GM12878 (cell line): Measurements from ENCODE around the gene SPATA6. TPM values are rescaled to one million over a fixed set of nuclear protein-coding genes. Genes with fewer than 3 reads are reported as not detected.

ENCODE experiments used
- ATAC-seq: fragments of 200-7000 bp; cut with Tn5 transposase; 3 replicates; pipeline ENCODE4 v1.9.1; 2020; ENCODE audit warnings: mild to moderate bottlenecking, moderate library complexity
- BruUV-seq: library from RNA; stranded (reverse); fragments of 400-500 nt; replicated peaks from 2 replicates; lab custom pipeline; 2021; lab: Mats Ljungman, UMichigan
- CTCF ChIA-PET: fragments of 300-600 bp; sonication (Branson Sonifier 250); formaldehyde crosslinking; extraction: SDS; loops from one replicate; lab custom pipeline; 2021; ENCODE audit warnings: inconsistent platforms; lab: Yijun Ruan, JAX
- POLR2A ChIA-PET: fragments of 350-600 bp; formaldehyde crosslinking; extraction: SDS; loops from one replicate; lab custom pipeline; 2021; ENCODE audit warnings: inconsistent platforms; lab: Charles Lee
- RAD21 ChIA-PET: fragments of 300-600 bp; sonication (Branson Sonifier 250); formaldehyde crosslinking; loops from one replicate; lab custom pipeline; 2023; ENCODE audit warnings: antibody characterized with exemption; ENCODE audit not compliant: unreplicated experiment; lab: Charles Lee
- SMC1A ChIA-PET: fragments of 300-600 bp; sonication (Branson Sonifier 250); formaldehyde crosslinking; loops from one replicate; lab custom pipeline; 2023; ENCODE audit not compliant: unreplicated experiment, uncharacterized antibody; lab: Charles Lee
- DNase-seq: peaks from one replicate; pipeline ENCODE4 v3.0.0-alpha.2; 2011; ENCODE audit warnings: low read depth, low spot score
- FAIRE-seq: peaks from 3 replicates; lab custom pipeline; 2011; peaks lifted over from hg19 to GRCh38; lab: Jason Lieb, UNC
- H2AFZ ChIP-seq: 2 replicates; pipeline ENCODE4 v1.6.0; 2011; ENCODE audit warnings: low read depth, low read length, control low read depth; ENCODE audit not compliant: control insufficient read depth
- H3K27ac ChIP-seq: 2 replicates; pipeline ENCODE4 v1.5.1; 2011; ENCODE audit warnings: control low read depth; ENCODE audit not compliant: control insufficient read depth, insufficient read depth
- H3K27me3 ChIP-seq, 2 experiments: replicated peaks in 1 of 2; 2 replicates each; pipeline versions ENCODE4 v1.6.0 to v1.6.1; 2011; ENCODE audit warnings: low read length in 1 of 2; ENCODE audit not compliant: control insufficient read depth in 2 of 2, insufficient read depth in 2 of 2
- H3K36me3 ChIP-seq, 2 experiments: 2 replicates each; pipeline ENCODE4 v1.5.1; 2011; ENCODE audit warnings: low read length in 1 of 2; ENCODE audit not compliant: control insufficient read depth in 2 of 2, insufficient read depth in 2 of 2
- H3K4me1 ChIP-seq: 2 replicates; pipeline ENCODE4 v1.6.1; 2011; ENCODE audit warnings: mild to moderate bottlenecking, low read length, moderate library complexity, mixed read lengths; ENCODE audit not compliant: control insufficient read depth, insufficient read depth
- H3K4me2 ChIP-seq: 2 replicates; pipeline ENCODE4 v1.6.0; 2011; ENCODE audit warnings: control low read depth; ENCODE audit not compliant: control insufficient read depth, insufficient read depth
- H3K4me3 ChIP-seq: fragments of 200-600 bp; sonication (generic); 2 replicates; pipeline ENCODE4 v1.5.1; 2016
- H3K79me2 ChIP-seq: 2 replicates; pipeline ENCODE4 v1.6.0; 2011; ENCODE audit warnings: low read length; ENCODE audit not compliant: control insufficient read depth, insufficient read depth
- H3K9ac ChIP-seq: 2 replicates; pipeline ENCODE4 v1.8.0; 2011; ENCODE audit warnings: low read length, control low read depth, mixed read lengths; ENCODE audit not compliant: control insufficient read depth, insufficient read depth
- H3K9me3 ChIP-seq: replicated peaks from 3 replicates; pipeline ENCODE4 v1.5.1; 2011; ENCODE audit warnings: mild to moderate bottlenecking, low read length; ENCODE audit not compliant: control insufficient read depth, insufficient read depth
- H4K20me1 ChIP-seq: 2 replicates; pipeline ENCODE4 v1.6.0; 2011; ENCODE audit not compliant: control insufficient read depth, insufficient read depth
- BCL11A ChIP-seq: IDR thresholded peaks from 2 replicates; pipeline ENCODE4 v1.6.1; 2011; ENCODE audit warnings: low read depth, low read length
- BMI1 ChIP-seq: fragments of 450-650 bp; IDR thresholded peaks from 2 replicates; pipeline ENCODE4 v1.6.1; 2016; ENCODE audit warnings: mild to moderate bottlenecking, moderate library complexity, borderline replicate concordance
- CHD2 ChIP-seq: IDR thresholded peaks from 2 replicates; pipeline ENCODE4 v1.6.1; 2011; ENCODE audit warnings: low read depth, low read length, improper control_type of control experiment, borderline replicate concordance
- GATAD2B ChIP-seq: fragments of 450-650 bp; conservative IDR thresholded peaks from 2 replicates; pipeline ENCODE4 v1.6.1; 2017; ENCODE audit warnings: low read depth, mild to moderate bottlenecking, moderate library complexity
- HDGF ChIP-seq: fragments of 450-650 bp; IDR thresholded peaks from 2 replicates; pipeline ENCODE4 v1.6.1; 2016; ENCODE audit warnings: antibody characterized with exemption
- KLF5 ChIP-seq: fragments of 450-650 bp; IDR thresholded peaks from 2 replicates; pipeline ENCODE4 v1.6.1; 2014; ENCODE audit warnings: mild to moderate bottlenecking; ENCODE audit not compliant: partially characterized antibody
- MYC ChIP-seq: IDR thresholded peaks from 2 replicates; pipeline ENCODE4 v1.6.1; 2011; ENCODE audit warnings: mild to moderate bottlenecking, low read length, moderate library complexity, inconsistent platforms; ENCODE audit not compliant: insufficient read depth, insufficient replicate concordance, insufficient read length, severe bottlenecking
- NBN ChIP-seq: fragments of 450-650 bp; IDR thresholded peaks from 2 replicates; pipeline ENCODE4 v1.6.1; 2016
- NFIC ChIP-seq: IDR thresholded peaks from 2 replicates; pipeline ENCODE4 v1.6.1; 2012; ENCODE audit warnings: low read depth, mild to moderate bottlenecking, inconsistent platforms, low read length, moderate library complexity
- PML ChIP-seq: IDR thresholded peaks from 2 replicates; pipeline ENCODE4 v1.6.1; 2012; ENCODE audit warnings: low read length, inconsistent platforms
- SMAD1 ChIP-seq: fragments of 450-650 bp; IDR thresholded peaks from 2 replicates; pipeline ENCODE4 v1.6.1; 2018; ENCODE audit warnings: mild to moderate bottlenecking, low read depth; ENCODE audit not compliant: partially characterized antibody
- SP1 ChIP-seq: IDR thresholded peaks from one replicate; pipeline ENCODE4 v1.6.1; 2011; ENCODE audit warnings: low read depth, low read length
- SREBF1 ChIP-seq: IDR thresholded peaks from 2 replicates; pipeline ENCODE4 v1.6.1; 2012; ENCODE audit warnings: mild to moderate bottlenecking, low read length
- YY1 ChIP-seq: IDR thresholded peaks from 2 replicates; pipeline ENCODE4 v1.6.1; 2011; ENCODE audit warnings: low read depth, mild to moderate bottlenecking, low read length
- WGBS: methylation state at CpG from one replicate; pipeline ENCODE4 v1.1.6; 2016; ENCODE audit warnings: low lambda C conversion rate; ENCODE audit not compliant: insufficient replicate concordance, insufficient coverage; ENCODE audit errors: missing lambda C conversion rate; 5-methylcytosine and 5-hydroxymethylcytosine counted together
- in situ Hi-C: fragments of 300-500 bp; cut with MboI; formaldehyde crosslinking; loops from 9 replicates; pipeline ENCODE4 v1.14.3; 2018; ENCODE audit warnings: mixed read lengths
- intact Hi-C: fragments of 100-400 bp; cut with micrococcal nuclease; formaldehyde crosslinking; loops from one replicate; pipeline ENCODE4 v1.14.2; 2022; ENCODE audit not compliant: unreplicated experiment
- polyA plus RNA-seq, 11 experiments: library from polyadenylated mRNA; depleted of rRNA in 4 of 11; unstranded in 6 of 11; stranded (reverse) in 5 of 11; fragments of >200 nt; fragmentation: Nextera tagmentation in 4 of 11; fragmentation: Illumina TruSeq in 1 of 11; extraction: Ambion mirVana in 4 of 11; extraction: Trizol in 1 of 11; gene quantifications; 1 replicate in 1 of 11; 2 replicates in 10 of 11; pipeline versions ENCODE4 v1.2.1 to v1.2.3, GENCODE V29; 2011 to 2016; ENCODE audit warnings: inconsistent platforms in 2 of 11, missing spikeins in 2 of 11, low read depth in 1 of 11
- total RNA-seq, 4 experiments: library from RNA; depleted of rRNA in 3 of 4; stranded (reverse); fragments of >200 nt in 3 of 4; fragmentation: Illumina TruSeq in 1 of 4; extraction: Trizol in 1 of 4; gene quantifications; 2 replicates each; pipeline versions ENCODE4 v1.2.1 to v1.2.3, GENCODE V29; 2013 to 2021
- TF ChIP-seq, protein P1 (sequence below): IDR thresholded peaks from 2 replicates; pipeline ENCODE4 v1.6.1; 2011; ENCODE audit warnings: borderline replicate concordance, low read depth, mild to moderate bottlenecking, moderate library complexity, low read length; ENCODE audit not compliant: insufficient read depth, poor library complexity, severe bottlenecking
- TF ChIP-seq, protein P2 (sequence below): IDR thresholded peaks from 2 replicates; pipeline ENCODE4 v1.6.1; 2011; ENCODE audit warnings: low read depth, mild to moderate bottlenecking, low read length, moderate library complexity, borderline replicate concordance; ENCODE audit errors: extremely low read depth

Gene SPATA6
- total and polyA plus RNA-seq, 10 of the 15 experiments (the other 5 are each of a cell fraction or from before 2014, with no cell fraction given), result 0.29 TPM; not detected in 9

DNA sequence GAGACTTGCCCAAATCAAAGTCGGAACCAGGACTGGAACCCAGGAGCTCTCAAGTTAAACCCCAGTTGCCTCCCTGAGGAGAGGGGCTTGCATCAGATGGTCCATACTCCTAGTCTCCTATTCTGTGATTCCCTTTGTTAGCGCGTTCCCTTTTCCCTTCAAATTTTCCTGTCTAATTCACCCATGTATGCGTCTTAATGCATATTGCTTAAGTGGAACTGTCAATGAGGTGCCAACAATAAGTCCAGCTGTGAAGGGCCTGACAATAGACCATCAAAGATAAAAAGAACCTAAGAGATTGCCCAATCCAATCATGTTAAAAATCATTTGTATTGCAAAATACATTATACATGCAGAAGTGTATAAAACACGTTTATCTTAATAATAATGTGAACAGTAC lies 634 bp upstream of the SPATA6 start (continued):
- no peak for TF ChIP-seq YY1

- Histone ChIP-seq H3K4me2 (peak overlapping the region; percentile 86), H2AFZ (peak overlapping the region; percentile 41), H3K27ac (no peak overlapping the region), H3K27me3 (peaks cover 0 to 2% of the 10 kb centered on the region in 2 experiments; a peak in 1 of 4 replicates), H3K9me3 (no peaks in the 10 kb centered on the region; the same call in 2 of the 3 replicates), H3K4me3 (peak overlapping the region; percentile 60; the same call in 1 of the 2 replicates), H4K20me1 (no peaks in the 10 kb centered on the region), H3K36me3 (no peaks in the 10 kb centered on the region), H3K79me2 (no peaks in the 10 kb centered on the region), H3K9ac (no peak overlapping the region), H3K4me1 (peaks cover 3% of the 10 kb centered on the region; the same call in 1 of the 2 replicates)
- SMC1A ChIA-PET, result no interaction called here
- RAD21 ChIA-PET, result no interaction called here
- CTCF ChIA-PET, result no interaction called here
- FAIRE-seq (no peak), DNase-seq (no peak), ATAC-seq (no peak)
- no TSS peak for BruUV-seq
- intact Hi-C loops, result no loop called here
- TF ChIP-seq SP1, result no peak
- TF ChIP-seq, protein P1, sequence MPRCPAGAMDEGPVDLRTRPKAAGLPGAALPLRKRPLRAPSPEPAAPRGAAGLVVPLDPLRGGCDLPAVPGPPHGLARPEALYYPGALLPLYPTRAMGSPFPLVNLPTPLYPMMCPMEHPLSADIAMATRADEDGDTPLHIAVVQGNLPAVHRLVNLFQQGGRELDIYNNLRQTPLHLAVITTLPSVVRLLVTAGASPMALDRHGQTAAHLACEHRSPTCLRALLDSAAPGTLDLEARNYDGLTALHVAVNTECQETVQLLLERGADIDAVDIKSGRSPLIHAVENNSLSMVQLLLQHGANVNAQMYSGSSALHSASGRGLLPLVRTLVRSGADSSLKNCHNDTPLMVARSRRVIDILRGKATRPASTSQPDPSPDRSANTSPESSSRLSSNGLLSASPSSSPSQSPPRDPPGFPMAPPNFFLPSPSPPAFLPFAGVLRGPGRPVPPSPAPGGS, result no peak
- no peak for TF ChIP-seq SREBF1
- TF ChIP-seq, protein P2, sequence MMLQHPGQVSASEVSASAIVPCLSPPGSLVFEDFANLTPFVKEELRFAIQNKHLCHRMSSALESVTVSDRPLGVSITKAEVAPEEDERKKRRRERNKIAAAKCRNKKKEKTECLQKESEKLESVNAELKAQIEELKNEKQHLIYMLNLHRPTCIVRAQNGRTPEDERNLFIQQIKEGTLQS, result no peak
- TF ChIP-seq BMI1, result no peak
- TF ChIP-seq NBN, result no peak
- TF ChIP-seq SMAD1, result no peak
- no peak for TF ChIP-seq PML
- TF ChIP-seq KLF5, result no peak
- no peak for TF ChIP-seq GATAD2B
- TF ChIP-seq BCL11A, result no peak
- TF ChIP-seq MYC, result no peak
- TF ChIP-seq HDGF, result no peak
- TF ChIP-seq CHD2, result no peak
- no peak for TF ChIP-seq NFIC
- 27% methylated on average over 17 of the region's 17 CpGs for WGBS
- POLR2A ChIA-PET, result no interaction called here
- in situ Hi-C loops, result no loop called here
Measured at GRCh38 chr1:48470950-48471690, 884 bp downstream of the SPATA6 start.
